Panc1 (cell line): ENCODE data around the gene PRSS50. TPM values are rescaled to one million over a fixed set of nuclear protein-coding genes. Genes with fewer than 3 reads are reported as not detected.

ENCODE experiments used
- ATAC-seq: fragments of 200-7000 bp; cut with Tn5 transposase; 2 replicates; pipeline ENCODE4 v1.9.1; 2020; ENCODE audit warnings: mild to moderate bottlenecking, moderate library complexity
- BruUV-seq: library from RNA; stranded (reverse); fragments of 400-500 nt; replicated peaks from 2 replicates; lab custom pipeline; 2021; lab: Mats Ljungman, UMichigan
- CTCF ChIA-PET: fragments of 300-600 bp; sonication (Branson Sonifier 250); formaldehyde crosslinking; loops from one replicate; lab custom pipeline; 2022; ENCODE audit warnings: antibody characterized with exemption; lab: Charles Lee
- POLR2A ChIA-PET: fragments of 300-600 bp; sonication (Branson Sonifier 250); formaldehyde crosslinking; loops from one replicate; lab custom pipeline; 2022; ENCODE audit warnings: antibody characterized with exemption; lab: Charles Lee
- DNase-seq: peaks from one replicate; pipeline ENCODE4 v3.0.0-alpha.2; 2010; ENCODE audit warnings: low read depth, low spot score
- H3K27ac ChIP-seq: 2 replicates; pipeline ENCODE4 v1.5.1; 2011; ENCODE audit warnings: mild to moderate bottlenecking, low read length, inconsistent platforms
- H3K27me3 ChIP-seq: fragments of 200-500 bp; sonication (Bioruptor generic); 2 replicates; pipeline ENCODE4 v1.6.0; 2014; ENCODE audit warnings: low read length, inconsistent platforms; ENCODE audit not compliant: control insufficient read depth, insufficient read depth
- H3K36me3 ChIP-seq: fragments of 200-500 bp; sonication (Bioruptor generic); 2 replicates; pipeline ENCODE4 v1.5.1; 2014; ENCODE audit warnings: inconsistent platforms, mild to moderate bottlenecking, low read length, moderate library complexity; ENCODE audit not compliant: control insufficient read depth, insufficient read depth
- H3K4me1 ChIP-seq: 2 replicates; pipeline ENCODE4 v1.5.1; 2011; ENCODE audit warnings: inconsistent platforms, mild to moderate bottlenecking, low read length, moderate library complexity; ENCODE audit not compliant: control insufficient read depth, insufficient read depth
- H3K4me3 ChIP-seq, 2 experiments: 2 replicates each; pipeline ENCODE4 v1.5.1; 2011 to 2012; ENCODE audit warnings: low read depth in 2 of 2, low read length in 2 of 2, mild to moderate bottlenecking in 2 of 2, inconsistent platforms in 1 of 2, moderate library complexity in 1 of 2
- H3K9me3 ChIP-seq: fragments of 200-500 bp; sonication (Bioruptor generic); 2 replicates; pipeline ENCODE4 v1.5.1; 2014; ENCODE audit warnings: low read depth, mild to moderate bottlenecking, inconsistent platforms, low read length, moderate library complexity; ENCODE audit not compliant: control insufficient read depth, insufficient read depth
- CTCF ChIP-seq: fragments of 450-650 bp; IDR thresholded peaks from 2 replicates; pipeline ENCODE4 v1.5.1; 2017; ENCODE audit warnings: mild to moderate bottlenecking
- POLR2AphosphoS5 ChIP-seq: IDR thresholded peaks from 2 replicates; pipeline ENCODE4 v1.6.1; 2012; ENCODE audit warnings: mild to moderate bottlenecking, low read depth, low read length, moderate library complexity
- REST ChIP-seq, 2 experiments: IDR thresholded peaks; 2 replicates each; pipeline ENCODE4 v1.6.1; 2011 to 2012; ENCODE audit warnings: low read depth in 2 of 2, control low read depth in 1 of 2, low read length in 1 of 2, mild to moderate bottlenecking in 1 of 2, moderate library complexity in 1 of 2; ENCODE audit not compliant: insufficient read depth in 1 of 2
- SIN3A ChIP-seq: IDR thresholded peaks from 2 replicates; pipeline ENCODE4 v1.6.1; 2012; ENCODE audit warnings: low read depth, mild to moderate bottlenecking, low read length, moderate library complexity, borderline replicate concordance; ENCODE audit not compliant: insufficient read depth
- TCF7L2 ChIP-seq: IDR thresholded peaks from 2 replicates; pipeline ENCODE4 v1.6.1; 2011; ENCODE audit warnings: mild to moderate bottlenecking, low read depth, low read length, inconsistent platforms
- in situ Hi-C: cut with HindIII; loops from 2 replicates; pipeline ENCODE4 v1.10.0; 2016; ENCODE audit warnings: low sequenced_read_pairs, low pct_unique_long_range_greater_than_20kb
- intact Hi-C: fragments of 100-400 bp; cut with micrococcal nuclease; formaldehyde crosslinking; loops from one replicate; pipeline ENCODE4 v1.10.0; 2022; ENCODE audit not compliant: unreplicated experiment
- total RNA-seq: library from RNA; stranded (reverse); gene quantifications from one replicate; pipeline ENCODE4 v1.2.1, GENCODE V29; 2021; ENCODE audit not compliant: unreplicated experiment

PRSS50 gene
- total RNA-seq, 1 experiment from 2014 or later: 0.13 TPM

GRCh38 chr3:46714728-46715506 is 2.8 kb downstream of the PRSS50 start:
- ChIA-PET POLR2A (no interaction called here), CTCF (no interaction called here)
- no peaks in the 10 kb centered on the region for H3K36me3 ChIP-seq
- H3K4me1 ChIP-seq: peaks cover 6% of the 10 kb centered on the region; the same call in 1 of the 2 replicates
- no peak for DNase-seq
- no TSS peak for BruUV-seq
- no peak overlapping the region for H3K27ac ChIP-seq
- no peaks in the 10 kb centered on the region for H3K27me3 ChIP-seq
- in situ Hi-C loops: no loop called here
- no peak for ATAC-seq
- TF ChIP-seq TCF7L2 (no peak), CTCF (no peak), SIN3A (no peak), REST (IDR thresholded peaks at IDR 0.05; ENCODE audit: insufficient read depth in 1 of 2, low read depth in 2 of 2, low read length in 1 of 2) (no peak), POLR2AphosphoS5 (no peak)
- no peak overlapping the region for H3K4me3 ChIP-seq
- intact Hi-C loops: no loop called here
- H3K9me3 ChIP-seq: no peaks in the 10 kb centered on the region

GRCh38 chr3:46713898-46714552 is 3.6 kb downstream of the PRSS50 start:
- no peak for TF ChIP-seq CTCF
- no peak for TF ChIP-seq REST (IDR thresholded peaks at IDR 0.05; ENCODE audit: insufficient read depth in 1 of 2, low read depth in 2 of 2, low read length in 1 of 2)
- TF ChIP-seq TCF7L2: no peak
- TF ChIP-seq SIN3A: no peak
- no peak for TF ChIP-seq POLR2AphosphoS5
- DNase-seq (no peak), ATAC-seq (peak; percentile 85)
- Histone ChIP-seq H3K4me3 (no peak overlapping the region), H3K27ac (no peak overlapping the region), H3K4me1 (peaks cover 6% of the 10 kb centered on the region; the same call in 1 of the 2 replicates), H3K9me3 (no peaks in the 10 kb centered on the region), H3K27me3 (no peaks in the 10 kb centered on the region), H3K36me3 (no peaks in the 10 kb centered on the region)
- in situ Hi-C loops: no loop called here
- intact Hi-C loops: no loop called here
- no TSS peak for BruUV-seq
- ChIA-PET POLR2A (no interaction called here), CTCF (no interaction called here)
